ENCODE measurements around the gene SUSD3. TPM values are rescaled to one million over a fixed set of nuclear protein-coding genes. Genes with fewer than 3 reads are reported as not detected.

The SUSD3 gene
- polyA plus RNA-seq, 1 experiment = 1.9 TPM

DNA sequence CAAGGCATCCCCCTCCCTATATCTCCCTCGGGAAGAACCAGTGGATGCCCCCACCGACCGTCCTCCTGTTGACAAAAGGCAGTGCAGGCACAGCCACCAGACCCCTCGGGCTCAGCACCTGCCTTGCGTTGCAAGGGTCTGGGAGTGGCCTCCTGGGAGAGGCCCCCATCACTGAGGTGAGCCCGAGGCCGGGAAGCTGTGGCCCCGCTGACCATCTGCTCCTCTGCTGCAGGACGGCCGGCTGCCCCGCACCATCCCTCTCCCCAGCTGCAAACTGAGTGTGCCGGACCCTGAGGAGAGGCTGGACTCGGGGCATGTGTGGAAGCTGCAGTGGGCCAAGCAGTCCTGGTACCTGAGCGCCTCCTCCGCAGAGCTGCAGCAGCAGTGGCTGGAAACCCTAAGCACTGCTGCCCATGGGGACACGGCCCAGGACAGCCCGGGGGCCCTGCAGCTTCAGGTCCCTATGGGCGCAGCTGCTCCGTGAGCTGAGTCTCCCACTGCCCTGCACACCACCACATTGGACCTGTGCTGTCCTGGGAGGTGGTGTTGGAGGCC is 23.3 kb upstream of the SUSD3 start:
- H3K36me3 ChIP-seq (ENCODE audit: control insufficient read depth, insufficient read depth, low read length) = no peaks in the 10 kb centered on the region
- CTCF ChIA-PET = no interaction called here
- POLR2A ChIA-PET = no interaction called here
- TF ChIP-seq, protein P1, sequence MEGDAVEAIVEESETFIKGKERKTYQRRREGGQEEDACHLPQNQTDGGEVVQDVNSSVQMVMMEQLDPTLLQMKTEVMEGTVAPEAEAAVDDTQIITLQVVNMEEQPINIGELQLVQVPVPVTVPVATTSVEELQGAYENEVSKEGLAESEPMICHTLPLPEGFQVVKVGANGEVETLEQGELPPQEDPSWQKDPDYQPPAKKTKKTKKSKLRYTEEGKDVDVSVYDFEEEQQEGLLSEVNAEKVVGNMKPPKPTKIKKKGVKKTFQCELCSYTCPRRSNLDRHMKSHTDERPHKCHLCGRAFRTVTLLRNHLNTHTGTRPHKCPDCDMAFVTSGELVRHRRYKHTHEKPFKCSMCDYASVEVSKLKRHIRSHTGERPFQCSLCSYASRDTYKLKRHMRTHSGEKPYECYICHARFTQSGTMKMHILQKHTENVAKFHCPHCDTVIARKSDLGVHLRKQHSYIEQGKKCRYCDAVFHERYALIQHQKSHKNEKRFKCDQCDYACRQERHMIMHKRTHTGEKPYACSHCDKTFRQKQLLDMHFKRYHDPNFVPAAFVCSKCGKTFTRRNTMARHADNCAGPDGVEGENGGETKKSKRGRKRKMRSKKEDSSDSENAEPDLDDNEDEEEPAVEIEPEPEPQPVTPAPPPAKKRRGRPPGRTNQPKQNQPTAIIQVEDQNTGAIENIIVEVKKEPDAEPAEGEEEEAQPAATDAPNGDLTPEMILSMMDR (IDR thresholded peaks at IDR 0.05; ENCODE audit: insufficient read depth, low read depth, low read length) = no peak
- H3K4me3 ChIP-seq (ENCODE audit: low read depth, low read length) = no peak overlapping the region
- H3K27me3 ChIP-seq (ENCODE audit: control insufficient read depth, insufficient read depth, low read length) = peaks cover 2% of the 10 kb centered on the region; the same call in 1 of the 2 replicates
- DNase-seq (ENCODE audit: low read depth) = no peak

DNA sequence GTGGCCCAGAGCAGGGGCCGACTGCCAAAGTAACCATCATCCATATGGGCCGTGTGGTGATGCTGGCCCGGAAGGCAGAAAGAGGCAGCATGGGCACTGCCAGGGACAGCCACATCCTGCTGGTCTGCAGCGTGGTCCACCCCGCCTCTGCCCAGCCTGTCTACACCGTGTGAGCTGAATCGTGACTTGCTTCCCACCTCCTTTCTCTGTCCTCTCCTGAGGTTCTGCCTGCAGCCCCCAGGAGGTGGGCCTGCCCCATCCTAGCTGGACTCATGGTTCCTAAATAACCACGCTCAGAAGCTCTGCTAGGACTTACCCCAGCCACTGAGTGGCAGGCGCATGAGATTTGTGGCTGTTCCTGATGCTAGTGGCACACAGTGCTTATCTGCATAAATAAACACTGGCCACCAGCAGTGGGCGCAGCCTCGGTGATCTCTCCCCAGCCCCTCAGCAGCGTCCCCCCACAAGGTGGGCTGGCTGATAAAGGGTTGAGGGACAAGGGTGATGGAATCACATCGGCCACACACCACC is 22.6 kb upstream of the SUSD3 start:
- CTCF ChIA-PET = no interaction called here
- POLR2A ChIA-PET = no interaction called here
- Histone ChIP-seq H3K27me3 (ENCODE audit: control insufficient read depth, insufficient read depth, low read length) (peaks cover 2% of the 10 kb centered on the region; the same call in 1 of the 2 replicates), H3K36me3 (ENCODE audit: control insufficient read depth, insufficient read depth, low read length) (no peaks in the 10 kb centered on the region), H3K4me3 (ENCODE audit: low read depth, low read length) (no peak overlapping the region)
- no peak for DNase-seq (ENCODE audit: low read depth)
- TF ChIP-seq, protein P1 (IDR thresholded peaks at IDR 0.05; ENCODE audit: insufficient read depth, low read depth, low read length) = no peak

DNA sequence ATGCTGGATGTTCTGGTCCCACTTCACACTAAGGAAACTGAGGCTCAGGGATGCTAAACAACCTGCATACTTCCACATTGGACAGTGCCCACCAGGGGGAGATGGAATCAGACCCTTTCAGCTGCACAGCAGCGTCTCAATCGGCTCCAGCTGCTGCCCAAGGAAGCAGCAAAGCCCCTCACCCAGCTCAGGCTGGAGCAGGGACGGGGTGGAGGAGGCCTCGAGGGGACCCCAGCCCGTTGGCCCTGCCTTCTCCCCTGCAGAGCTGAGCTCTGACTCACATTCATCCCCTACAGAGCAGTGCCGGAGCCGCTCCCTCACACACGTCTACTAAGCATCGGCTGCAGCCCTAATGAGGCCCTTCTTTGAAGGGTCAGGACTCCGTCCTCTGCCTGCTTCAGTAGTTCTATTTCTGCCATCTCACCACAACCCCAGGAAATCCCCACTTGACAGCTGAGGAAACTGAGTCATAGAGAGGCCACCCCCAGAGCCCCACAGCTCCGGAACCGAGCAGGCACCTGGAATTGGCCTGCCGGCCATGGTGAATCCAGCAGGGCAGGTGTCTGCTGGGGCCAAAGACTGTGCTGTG is 21.5 kb upstream of the SUSD3 start:
- ChIA-PET CTCF (interaction anchor here (0.6 kb wide), 1 partner anchor 305 kb away, joined by 4 read pairs; no protein-coding TSS in a partner anchor), POLR2A (no interaction called here)
- no peak for DNase-seq (ENCODE audit: low read depth)

DNA sequence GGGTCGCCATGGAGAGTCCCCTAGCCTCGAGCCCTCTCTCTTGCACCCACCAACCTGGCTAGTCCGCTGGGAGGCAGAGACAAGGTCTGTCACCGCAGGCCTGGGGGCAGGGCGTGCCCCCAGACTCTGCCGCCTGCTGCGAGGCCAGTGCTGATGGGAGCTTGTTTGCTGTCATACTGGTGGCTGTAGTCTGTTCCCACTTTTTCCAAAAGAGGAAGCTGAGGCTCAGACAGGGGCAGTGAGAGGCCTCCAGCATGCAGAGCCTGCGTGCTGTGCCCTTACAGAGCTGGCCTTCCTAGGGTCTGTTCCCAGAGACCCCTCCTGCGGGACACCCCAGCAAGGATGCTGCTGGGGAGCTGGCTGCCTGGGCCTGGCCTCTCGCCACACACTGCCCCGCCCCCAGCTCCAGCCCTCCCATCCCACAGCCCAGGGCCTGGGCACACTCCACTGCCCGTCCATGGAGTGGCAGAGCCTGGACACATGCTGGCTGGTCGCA is 21.0 kb upstream of the SUSD3 start:
- CTCF ChIA-PET = interaction anchor here (0.6 kb wide), 1 partner anchor 305 kb away, joined by 4 read pairs; no protein-coding TSS in a partner anchor
- POLR2A ChIA-PET = no interaction called here
- TF ChIP-seq, protein P1 (IDR thresholded peaks at IDR 0.05; ENCODE audit: insufficient read depth, low read depth, low read length) = no peak
- H3K4me3 ChIP-seq (ENCODE audit: low read depth, low read length) = no peak overlapping the region
- H3K36me3 ChIP-seq (ENCODE audit: control insufficient read depth, insufficient read depth, low read length) = no peaks in the 10 kb centered on the region
- no peak for DNase-seq (ENCODE audit: low read depth)
- H3K27me3 ChIP-seq (ENCODE audit: control insufficient read depth, insufficient read depth, low read length) = peaks cover 2% of the 10 kb centered on the region; the same call in 1 of the 2 replicates

More for the DNA sequence above, 21.5 kb upstream of the SUSD3 start:
- TF ChIP-seq, protein P1 (IDR thresholded peaks at IDR 0.05; ENCODE audit: insufficient read depth, low read depth, low read length) = no peak
- H3K27me3 ChIP-seq (ENCODE audit: control insufficient read depth, insufficient read depth, low read length) = peaks cover 2% of the 10 kb centered on the region; the same call in 1 of the 2 replicates
- H3K36me3 ChIP-seq (ENCODE audit: control insufficient read depth, insufficient read depth, low read length) = no peaks in the 10 kb centered on the region
- no peak overlapping the region for H3K4me3 ChIP-seq (ENCODE audit: low read depth, low read length)

DNA sequence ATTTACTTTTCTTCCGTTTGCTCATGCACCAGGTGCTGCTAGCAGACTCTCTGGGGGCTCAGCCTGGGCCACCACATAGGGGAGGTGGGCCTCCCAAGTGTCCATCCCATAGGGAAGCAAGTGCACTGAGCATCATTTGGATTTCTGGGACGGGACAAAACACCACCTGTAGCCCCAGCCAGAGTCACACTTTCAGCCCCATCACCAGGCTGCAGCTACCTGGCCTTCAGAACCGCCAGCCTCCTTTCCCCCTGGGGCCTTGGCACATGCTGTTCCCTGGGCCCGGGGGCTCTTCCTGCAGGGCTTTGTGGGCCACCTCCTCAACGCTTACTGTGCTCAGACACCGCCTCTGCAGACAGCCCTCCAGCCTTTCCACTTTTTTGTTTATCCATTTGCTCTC is 19.6 kb upstream of the SUSD3 start:
- TF ChIP-seq, protein P1 (IDR thresholded peaks at IDR 0.05; ENCODE audit: insufficient read depth, low read depth, low read length) = no peak
- ChIA-PET CTCF (no interaction called here), POLR2A (no interaction called here)
- Histone ChIP-seq H3K27me3 (ENCODE audit: control insufficient read depth, insufficient read depth, low read length) (no peaks in the 10 kb centered on the region), H3K36me3 (ENCODE audit: control insufficient read depth, insufficient read depth, low read length) (no peaks in the 10 kb centered on the region), H3K4me3 (ENCODE audit: low read depth, low read length) (no peak overlapping the region)
- no peak for DNase-seq (ENCODE audit: low read depth)
